DOHH2 (cell line): ENCODE results near the gene ALDH4A1.

Source experiments
- EZH2phosphoT487 ChIP-seq: fragments of 200-600 bp; sonication (generic); IDR thresholded peaks from 2 replicates; pipeline ENCODE4 v1.6.1; 2017; ENCODE audit warnings: borderline replicate concordance, mild to moderate bottlenecking, antibody characterized with exemption, low read length, moderate library complexity, mixed read lengths
- TF ChIP-seq, protein P1 (sequence below): fragments of 200-600 bp; sonication (generic); IDR thresholded peaks from one replicate; pipeline ENCODE4 v1.5.1; 2014; ENCODE audit warnings: antibody characterized with exemption, mild to moderate bottlenecking, low read depth, low read length; ENCODE audit not compliant: poor library complexity, severe bottlenecking

DNA sequence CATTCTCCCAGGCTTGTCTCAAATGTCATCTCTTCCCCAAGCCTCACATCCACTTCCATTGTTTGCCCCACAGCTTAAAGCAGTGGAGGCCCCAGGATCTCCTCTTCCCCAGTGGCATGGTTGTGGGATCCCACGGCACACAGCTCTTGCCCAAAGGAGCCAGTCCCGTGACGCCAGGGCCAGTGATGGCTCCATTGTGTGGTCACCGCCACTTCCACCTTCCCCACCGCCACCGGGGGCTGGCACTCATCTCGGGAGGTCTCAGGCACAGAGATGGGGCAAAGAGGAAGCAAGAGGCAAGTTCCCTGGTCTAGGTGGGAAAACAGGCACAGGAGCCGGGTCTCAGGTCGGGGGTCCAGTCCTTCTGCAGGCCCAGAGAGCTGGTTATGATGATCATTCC, 22.9 kb upstream of the ALDH4A1 start:
- TF ChIP-seq, protein P1, sequence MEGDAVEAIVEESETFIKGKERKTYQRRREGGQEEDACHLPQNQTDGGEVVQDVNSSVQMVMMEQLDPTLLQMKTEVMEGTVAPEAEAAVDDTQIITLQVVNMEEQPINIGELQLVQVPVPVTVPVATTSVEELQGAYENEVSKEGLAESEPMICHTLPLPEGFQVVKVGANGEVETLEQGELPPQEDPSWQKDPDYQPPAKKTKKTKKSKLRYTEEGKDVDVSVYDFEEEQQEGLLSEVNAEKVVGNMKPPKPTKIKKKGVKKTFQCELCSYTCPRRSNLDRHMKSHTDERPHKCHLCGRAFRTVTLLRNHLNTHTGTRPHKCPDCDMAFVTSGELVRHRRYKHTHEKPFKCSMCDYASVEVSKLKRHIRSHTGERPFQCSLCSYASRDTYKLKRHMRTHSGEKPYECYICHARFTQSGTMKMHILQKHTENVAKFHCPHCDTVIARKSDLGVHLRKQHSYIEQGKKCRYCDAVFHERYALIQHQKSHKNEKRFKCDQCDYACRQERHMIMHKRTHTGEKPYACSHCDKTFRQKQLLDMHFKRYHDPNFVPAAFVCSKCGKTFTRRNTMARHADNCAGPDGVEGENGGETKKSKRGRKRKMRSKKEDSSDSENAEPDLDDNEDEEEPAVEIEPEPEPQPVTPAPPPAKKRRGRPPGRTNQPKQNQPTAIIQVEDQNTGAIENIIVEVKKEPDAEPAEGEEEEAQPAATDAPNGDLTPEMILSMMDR = no peak
- no peak for TF ChIP-seq EZH2phosphoT487
